A172 (cell line): ENCODE results near the gene SLC16A9. TPM values are rescaled to one million over a fixed set of nuclear protein-coding genes. Genes with fewer than 3 reads are reported as not detected.

Source experiments
- DNase-seq: peaks from one replicate; pipeline ENCODE4 v3.0.0-alpha.2; 2015; ENCODE audit warnings: low spot score
- total RNA-seq: library from RNA; depleted of rRNA; stranded (reverse); fragments of >200 nt; shearing (Covaris generic); gene quantifications from 2 replicates; pipeline ENCODE4 v1.2.3, GENCODE V29; 2014

SLC16A9 gene
- total RNA-seq, 1 experiment from 2014 or later = 34.1 TPM

- no peak for DNase-seq
Observed at GRCh38 chr10:59720377-59720776, 10.7 kb upstream of the SLC16A9 start.

- DNase-seq = no peak
Observed at GRCh38 chr10:59719374-59719773, 9.7 kb upstream of the SLC16A9 start.

GRCh38 chr10:59718257-59718656 is 8.6 kb upstream of the SLC16A9 start:
- no peak for DNase-seq

- DNase-seq = no peak
Observed at GRCh38 chr10:59713196-59713821, 3.7 kb upstream of the SLC16A9 start.

GRCh38 chr10:59711871-59712494 is 2.3 kb upstream of the SLC16A9 start:
- DNase-seq = no peak

- DNase-seq = no peak
Observed at GRCh38 chr10:59708816-59709394, 745 bp downstream of the SLC16A9 start.

GRCh38 chr10:59706851-59707797 is 2.5 kb downstream of the SLC16A9 start:
- DNase-seq = no peak

- no peak for DNase-seq
Observed at GRCh38 chr10:59705931-59706330, 3.7 kb downstream of the SLC16A9 start.

GRCh38 chr10:59704630-59705029 is 5.0 kb downstream of the SLC16A9 start:
- no peak for DNase-seq

- no peak for DNase-seq
Observed at GRCh38 chr10:59702347-59702746, 7.3 kb downstream of the SLC16A9 start.

- no peak for DNase-seq
Observed at GRCh38 chr10:59700709-59701108, 8.9 kb downstream of the SLC16A9 start.

- DNase-seq = no peak
Observed at GRCh38 chr10:59698326-59698725, 11.3 kb downstream of the SLC16A9 start.

- no peak for DNase-seq
Observed at GRCh38 chr10:59695637-59696036, 14.0 kb downstream of the SLC16A9 start.

- DNase-seq = no peak
Observed at GRCh38 chr10:59694936-59695335, 14.7 kb downstream of the SLC16A9 start.

GRCh38 chr10:59692113-59692512 is 17.5 kb downstream of the SLC16A9 start:
- DNase-seq = no peak

GRCh38 chr10:59688921-59689351 is 20.7 kb downstream of the SLC16A9 start:
- DNase-seq = peak; percentile 52

- DNase-seq = no peak
Observed at GRCh38 chr10:59687657-59688056, 22.0 kb downstream of the SLC16A9 start.

GRCh38 chr10:59684006-59684405 is 25.6 kb downstream of the SLC16A9 start:
- no peak for DNase-seq

- DNase-seq = no peak
Observed at GRCh38 chr10:59682986-59683937, 26.4 kb downstream of the SLC16A9 start.

- DNase-seq = no peak
Observed at GRCh38 chr10:59680199-59680598, 29.5 kb downstream of the SLC16A9 start.

GRCh38 chr10:59678884-59679301 is 30.8 kb downstream of the SLC16A9 start:
- peak; percentile 94 for DNase-seq
